LHCN-M2 (cell line): Measurements from ENCODE around the gene STATH. TPM values are rescaled to one million over a fixed set of nuclear protein-coding genes. Genes with fewer than 3 reads are reported as not detected.

Experiments used
- total RNA-seq: library from RNA; depleted of rRNA; stranded (reverse); fragments of >200 nt; gene quantifications from 2 replicates; pipeline ENCODE4 v1.2.3, GENCODE V29; 2014; rRNA removed

Gene STATH
- total RNA-seq, 1 experiment from 2014 or later = not detected

Other genes starting within 250 kb of the STATH start
- 0.17 and 0.58 TPM in 2 replicates for gene SULT1B1, start 235.3 kb upstream of the STATH start, total RNA-seq
- gene SULT1E1, start 135.8 kb upstream of the STATH start, total RNA-seq = not detected in 2 replicates
- gene CSN1S1, start 64.9 kb upstream of the STATH start, total RNA-seq = not detected in 2 replicates
- not detected in 2 replicates for gene CSN2, start 30.2 kb upstream of the STATH start, total RNA-seq
- gene HTN3, start 32.5 kb downstream of the STATH start, total RNA-seq = not detected in 2 replicates
- gene HTN1, start 54.5 kb downstream of the STATH start, total RNA-seq = not detected in 2 replicates
- not detected in 2 replicates for gene PRR27, start 158.3 kb downstream of the STATH start, total RNA-seq
- not detected in 2 replicates for gene ODAM, start 199.8 kb downstream of the STATH start, total RNA-seq
- gene FDCSP, start 230.2 kb downstream of the STATH start, total RNA-seq = not detected in 2 replicates
- not detected in 2 replicates for gene CSN3, start 246.6 kb downstream of the STATH start, total RNA-seq